ENCODE data around the gene TRRAP. TPM values are rescaled to one million over a fixed set of nuclear protein-coding genes. Genes with fewer than 3 reads are reported as not detected.

TRRAP gene
- polyA plus RNA-seq, 3 donors = 5.8 to 8.3 (median 8.3) TPM

- WGBS, 3 donors = 94 to 98% (median 98%) methylated on average over 15 of the region's 15 CpGs
- no peak overlapping the region for H3K27ac ChIP-seq (ENCODE audit: low read depth, low read length)
Observed at GRCh38 chr7:98927125-98927524, 48.8 kb downstream of the TRRAP start.

- 90 to 95% (median 92%) methylated on average over 10 of the region's 10 CpGs for WGBS, 3 donors
- H3K27ac ChIP-seq (ENCODE audit: low read depth, low read length) = no peak overlapping the region
Observed at GRCh38 chr7:98930464-98930863, 52.1 kb downstream of the TRRAP start.

- H3K27ac ChIP-seq (ENCODE audit: low read depth, low read length) = no peak overlapping the region
- 91 to 96% (median 96%) methylated on average over 3 of the region's 3 CpGs for WGBS, 3 donors
Observed at GRCh38 chr7:98930921-98931320, 52.6 kb downstream of the TRRAP start.

GRCh38 chr7:98933321-98933720 lies 55.0 kb downstream of the TRRAP start:
- no peak overlapping the region for H3K27ac ChIP-seq (ENCODE audit: low read depth, low read length)
- 91 to 97% (median 97%) methylated on average over 13 of the region's 13 CpGs for WGBS, 3 donors

- no peak overlapping the region for H3K27ac ChIP-seq (ENCODE audit: low read depth, low read length)
- 78 to 93% (median 82%) methylated on average over 3 of the region's 3 CpGs for WGBS, 3 donors
Observed at GRCh38 chr7:98934267-98934666, 55.9 kb downstream of the TRRAP start.

- 87 to 93% (median 90%) methylated on average over 2 of the region's 2 CpGs for WGBS, 3 donors
- no peak overlapping the region for H3K27ac ChIP-seq (ENCODE audit: low read depth, low read length)
Observed at GRCh38 chr7:98935811-98936210, 57.5 kb downstream of the TRRAP start.

- no peak overlapping the region for H3K27ac ChIP-seq (ENCODE audit: low read depth, low read length)
- 70 to 91% (median 85%) methylated on average over 6 of the region's 6 CpGs for WGBS, 3 donors
Observed at GRCh38 chr7:98943336-98943735, 65.0 kb downstream of the TRRAP start.

- 70 to 84% (median 83%) methylated on average over 4 of the region's 4 CpGs for WGBS, 3 donors
- no peak overlapping the region for H3K27ac ChIP-seq (ENCODE audit: low read depth, low read length)
Observed at GRCh38 chr7:98944386-98944785, 66.1 kb downstream of the TRRAP start.

GRCh38 chr7:98945852-98946251 lies 67.5 kb downstream of the TRRAP start:
- no peak overlapping the region for H3K27ac ChIP-seq (ENCODE audit: low read depth, low read length)
- 78 to 91% (median 88%) methylated on average over 7 of the region's 7 CpGs for WGBS, 3 donors

GRCh38 chr7:98946389-98946788 lies 68.1 kb downstream of the TRRAP start:
- no peak overlapping the region for H3K27ac ChIP-seq (ENCODE audit: low read depth, low read length)
- 95 to 97% (median 97%) methylated on average over 8 of the region's 8 CpGs for WGBS, 3 donors

GRCh38 chr7:98949336-98950044 lies 71.2 kb downstream of the TRRAP start:
- 94 to 95% (median 95%) methylated on average over 21 of the region's 21 CpGs for WGBS, 3 donors
- H3K27ac ChIP-seq (ENCODE audit: low read depth, low read length) = no peak overlapping the region

- WGBS, 3 donors = 95 to 96% (median 96%) methylated on average over 19 of the region's 19 CpGs
- H3K27ac ChIP-seq (ENCODE audit: low read depth, low read length) = no peak overlapping the region
Observed at GRCh38 chr7:98955992-98956391, 77.7 kb downstream of the TRRAP start.

- no peak overlapping the region for H3K27ac ChIP-seq (ENCODE audit: low read depth, low read length)
- 88 to 91% (median 88%) methylated on average over 9 of the region's 9 CpGs for WGBS, 3 donors
Observed at GRCh38 chr7:98956469-98956868, 78.1 kb downstream of the TRRAP start.

GRCh38 chr7:98956937-98957336 lies 78.6 kb downstream of the TRRAP start:
- WGBS, 3 donors = 85 to 96% (median 95%) methylated on average over 9 of the region's 9 CpGs

GRCh38 chr7:98957766-98958165 lies 79.4 kb downstream of the TRRAP start:
- H3K27ac ChIP-seq (ENCODE audit: low read depth, low read length) = no peak overlapping the region
- WGBS, 3 donors = 93 to 95% (median 95%) methylated on average over 11 of the region's 11 CpGs

More at GRCh38 chr7:98956937-98957336, 78.6 kb downstream of the TRRAP start:
- no peak overlapping the region for H3K27ac ChIP-seq (ENCODE audit: low read depth, low read length)

GRCh38 chr7:98958968-98959367 lies 80.6 kb downstream of the TRRAP start:
- WGBS, 3 donors = 92 to 94% (median 94%) methylated on average over 9 of the region's 9 CpGs
- H3K27ac ChIP-seq (ENCODE audit: low read depth, low read length) = no peak overlapping the region

GRCh38 chr7:98963305-98963704 lies 85.0 kb downstream of the TRRAP start:
- no peak overlapping the region for H3K27ac ChIP-seq (ENCODE audit: low read depth, low read length)
- WGBS, 3 donors = 92 to 95% (median 95%) methylated on average over 10 of the region's 10 CpGs

- no peak overlapping the region for H3K27ac ChIP-seq (ENCODE audit: low read depth, low read length)
- WGBS, 3 donors = 94 to 97% (median 95%) methylated on average over 10 of the region's 10 CpGs
Observed at GRCh38 chr7:98964596-98964995, 86.3 kb downstream of the TRRAP start.

- H3K27ac ChIP-seq (ENCODE audit: low read depth, low read length) = no peak overlapping the region
- 80 to 83% (median 83%) methylated on average over 14 of the region's 14 CpGs for WGBS, 3 donors
Observed at GRCh38 chr7:98968621-98969020, 90.3 kb downstream of the TRRAP start.

- no peak overlapping the region for H3K27ac ChIP-seq (ENCODE audit: low read depth, low read length)
- WGBS, 3 donors = 92 to 98% (median 98%) methylated on average over 11 of the region's 11 CpGs
Observed at GRCh38 chr7:98969386-98969785, 91.1 kb downstream of the TRRAP start.
